ENCODE data around the gene ARHGEF6. TPM values are rescaled to one million over a fixed set of nuclear protein-coding genes. Genes with fewer than 3 reads are reported as not detected.
A peak's percentile ranks its signal among the peaks of the same experiment; 100 is the strongest.

Gene ARHGEF6
- total and polyA plus RNA-seq, 4 experiments from 2014 or later: 77.7 to 86.1 (median 82.4) TPM

DNA sequence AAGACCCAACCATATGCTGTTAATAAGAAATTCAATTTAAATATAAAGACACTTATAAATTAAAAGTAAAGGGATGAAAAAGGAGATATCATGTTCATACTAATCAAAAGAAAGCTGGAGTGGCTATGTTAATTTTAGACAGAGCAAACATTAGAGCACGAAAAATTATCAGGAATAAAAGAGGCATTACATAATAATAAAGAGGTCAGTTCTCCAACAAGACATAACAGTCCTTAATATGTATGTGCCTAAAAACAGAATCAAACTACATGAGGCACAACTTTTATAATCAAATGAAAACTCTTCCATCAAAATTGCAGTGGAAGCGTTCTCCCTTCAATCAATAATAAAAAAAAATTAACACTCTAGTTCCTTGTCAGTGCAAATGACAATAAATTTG, 62.6 kb downstream of the ARHGEF6 start:
- Histone ChIP-seq H3K27ac (ENCODE audit: low read depth, low read length) (no peak overlapping the region), H3K27me3 (ENCODE audit: insufficient read depth, low read length) (no peaks in the 10 kb centered on the region), H3K4me3 (ENCODE audit: low read length in 2 of 2) (no peak overlapping the region), H3K36me3 (ENCODE audit: insufficient read depth, low read length) (no peaks in the 10 kb centered on the region), H3K4me1 (ENCODE audit: insufficient read depth, low read length) (peaks cover 37% of the 10 kb centered on the region), H3K9me3 (ENCODE audit: control insufficient read depth in 1 of 2, low read length in 2 of 2) (no peaks in the 10 kb centered on the region)
- Mint-ChIP-seq H3K36me3 (peaks cover 23 to 27% of the 10 kb centered on the region in 2 donors), H3K4me3 (no peak overlapping the region), H3K9me3 (peaks cover 0 to 4% (median 0%) of the 10 kb centered on the region in 8 donors), H3K27me3 (no peaks in the 10 kb centered on the region), H3K27ac (no peak overlapping the region), H3K4me1 (peaks cover 27 to 51% (median 43%) of the 10 kb centered on the region in 4 donors)
- DNase-seq: no peak
- intact Hi-C loops (cut with micrococcal nuclease): no loop called here
- ChIA-PET POLR2A (ENCODE audit: partially characterized antibody) (no interaction called here), CTCF (ENCODE audit: partially characterized antibody) (interaction anchor here (0.7 kb wide), 1 partner anchor 23 kb away, joined by 3 read pairs; no protein-coding TSS in a partner anchor)

DNA sequence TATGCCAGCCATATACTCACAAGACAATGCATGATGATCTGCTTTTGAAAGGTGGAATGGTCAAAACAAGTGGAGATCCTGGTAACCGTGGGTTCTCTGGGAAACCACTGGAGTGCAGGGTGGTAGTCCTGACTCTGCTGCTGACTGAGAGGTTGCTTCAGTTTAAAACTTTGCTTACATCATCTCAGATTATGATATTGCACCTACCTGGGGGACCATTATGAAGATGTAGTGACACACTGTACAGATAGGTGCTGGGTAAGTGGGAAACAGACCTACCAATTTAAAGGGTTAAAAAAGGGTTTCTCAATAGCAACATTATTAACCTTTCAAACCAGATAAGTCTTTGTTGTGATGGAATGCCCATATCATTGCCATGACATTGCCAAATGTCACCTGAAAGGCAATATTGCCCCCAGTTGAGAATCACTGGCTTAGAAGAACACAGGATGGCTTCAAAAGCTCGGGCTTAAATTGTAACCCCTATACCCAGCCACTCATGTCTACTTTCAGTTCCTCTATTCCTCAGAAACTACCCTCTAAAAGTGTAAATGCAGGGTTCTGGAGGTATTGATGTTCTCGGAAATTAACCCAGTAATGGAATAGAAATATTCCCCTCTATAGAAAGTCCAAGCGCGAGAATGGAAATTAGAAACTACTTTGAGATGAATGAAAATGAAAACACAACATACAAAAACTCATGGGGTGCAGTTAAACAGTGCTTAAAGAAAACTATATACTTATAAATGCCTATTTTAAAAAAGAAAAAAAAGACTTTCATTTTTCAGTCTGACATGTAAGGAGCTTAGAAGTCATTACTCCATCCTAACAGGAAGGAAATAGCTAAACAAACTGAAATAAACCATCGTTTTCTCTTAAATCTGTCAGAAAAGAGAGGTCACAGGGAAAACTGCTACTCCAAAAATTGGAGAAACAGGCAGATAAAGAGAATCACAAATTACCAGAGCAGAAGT, 65.8 kb downstream of the ARHGEF6 start:
- CTCF ChIA-PET (ENCODE audit: partially characterized antibody): no interaction called here
- Histone ChIP-seq H3K9me3 (ENCODE audit: control insufficient read depth in 1 of 2, low read length in 2 of 2) (no peaks in the 10 kb centered on the region), H3K4me1 (ENCODE audit: insufficient read depth, low read length) (peaks cover 56% of the 10 kb centered on the region), H3K36me3 (ENCODE audit: insufficient read depth, low read length) (no peaks in the 10 kb centered on the region), H3K27ac (ENCODE audit: low read depth, low read length) (peak overlapping the region; percentile 49), H3K4me3 (ENCODE audit: low read length in 2 of 2) (peak overlapping the region in 1 of 2 donors; percentile 1), H3K27me3 (ENCODE audit: insufficient read depth, low read length) (no peaks in the 10 kb centered on the region)
- peak overlapping the region; percentile 45 to 81 (median 67) for H3K4me3 Mint-ChIP-seq
- H3K9me3 Mint-ChIP-seq: no peaks in the 10 kb centered on the region
- POLR2A ChIA-PET (ENCODE audit: partially characterized antibody): interaction anchor here (0.7 to 2.2 kb wide), 3 partner anchors 51 to 165 kb away, joined by 3 to 10 read pairs (median 4); partner anchors contain the start of gene RBMX
- intact Hi-C loops (cut with micrococcal nuclease): no loop called here
- H3K27ac Mint-ChIP-seq: peak overlapping the region; percentile 82 to 96 (median 89)
- H3K36me3 Mint-ChIP-seq: peaks cover 2 to 14% of the 10 kb centered on the region in 2 donors
- H3K4me1 Mint-ChIP-seq: peaks cover 38 to 69% (median 53%) of the 10 kb centered on the region in 4 donors
- no peak for DNase-seq
- no peaks in the 10 kb centered on the region for H3K27me3 Mint-ChIP-seq

DNA sequence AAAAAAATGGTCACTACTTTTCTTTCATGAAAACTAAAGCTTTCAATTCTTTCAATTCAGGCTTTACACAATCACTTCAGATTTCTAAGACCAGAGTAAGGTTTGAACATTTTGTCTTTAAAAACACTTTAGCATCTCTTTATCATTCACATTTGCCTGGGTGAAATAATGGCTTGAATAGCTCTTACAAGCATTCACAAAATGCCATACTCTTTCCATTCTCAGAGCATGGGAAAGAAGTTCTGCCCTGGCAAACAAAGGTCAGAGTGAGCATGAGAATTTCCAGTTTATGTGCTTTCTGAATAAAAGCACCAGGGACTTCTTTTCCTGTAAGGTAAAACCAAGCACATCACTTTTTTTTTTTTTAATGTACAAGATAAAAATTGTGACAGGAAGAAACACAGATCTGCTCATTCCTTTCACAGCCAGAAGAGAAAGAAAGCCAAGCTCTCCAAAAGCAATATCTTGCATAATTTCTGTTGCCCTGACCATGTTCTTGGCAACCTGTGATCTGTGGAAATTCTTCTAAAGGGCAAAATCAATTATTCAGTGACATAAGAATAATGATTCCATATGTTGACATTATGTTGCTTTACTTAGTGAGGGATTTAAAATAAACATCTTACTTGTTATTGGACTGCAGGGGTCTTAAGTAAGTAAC, 68.0 kb downstream of the ARHGEF6 start:
- H3K27ac ChIP-seq (ENCODE audit: low read depth, low read length): no peak overlapping the region
- H3K27me3 Mint-ChIP-seq: no peaks in the 10 kb centered on the region
- ChIA-PET POLR2A (ENCODE audit: partially characterized antibody) (interaction anchor here (0.7 to 0.8 kb wide), 2 partner anchors 167 to 168 kb away, joined by 3 to 4 read pairs; partner anchors contain the start of gene RBMX), CTCF (ENCODE audit: partially characterized antibody) (interaction anchor here (1.0 to 1.4 kb wide), 3 partner anchors 67 to 221 kb away, joined by 3 to 4 read pairs (median 4); no protein-coding TSS in a partner anchor)
- H3K4me3 Mint-ChIP-seq: peak overlapping the region in 3 of 8 donors; percentile 7 to 49 (median 31)
- DNase-seq: no peak
- H3K4me3 ChIP-seq (ENCODE audit: low read length in 2 of 2): no peak overlapping the region
- H3K4me1 Mint-ChIP-seq: peaks cover 37 to 68% (median 49%) of the 10 kb centered on the region in 4 donors
- H3K4me1 ChIP-seq (ENCODE audit: insufficient read depth, low read length): peaks cover 67% of the 10 kb centered on the region
- H3K36me3 Mint-ChIP-seq: peaks cover 4 to 22% of the 10 kb centered on the region in 2 donors
- intact Hi-C loops (cut with micrococcal nuclease): no loop called here
- no peaks in the 10 kb centered on the region for H3K9me3 Mint-ChIP-seq
- peak overlapping the region in 6 of 7 donors; percentile 15 to 87 (median 57) for H3K27ac Mint-ChIP-seq
- H3K9me3 ChIP-seq (ENCODE audit: control insufficient read depth in 1 of 2, low read length in 2 of 2): no peaks in the 10 kb centered on the region
- peaks cover 4% of the 10 kb centered on the region for H3K36me3 ChIP-seq (ENCODE audit: insufficient read depth, low read length)
- H3K27me3 ChIP-seq (ENCODE audit: insufficient read depth, low read length): no peaks in the 10 kb centered on the region

DNA sequence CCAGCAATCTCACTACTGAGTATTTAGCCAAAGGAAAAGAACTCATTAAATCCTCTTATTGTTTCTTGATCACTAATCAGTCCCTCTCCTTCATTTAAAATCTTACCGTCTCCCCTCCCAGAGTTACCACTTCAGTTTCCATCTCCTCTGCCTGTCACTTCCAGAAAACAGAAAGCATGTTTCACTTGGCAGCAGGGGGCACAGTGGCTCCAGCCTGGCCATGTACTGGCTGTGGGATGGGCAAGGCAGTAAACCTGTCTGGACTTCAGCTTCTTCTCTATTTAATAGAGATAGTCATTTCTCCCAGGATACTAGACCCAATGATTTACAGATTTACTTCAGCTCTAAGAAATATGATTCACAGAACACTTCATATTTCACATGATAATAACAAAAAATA, 69.6 kb downstream of the ARHGEF6 start:
- Mint-ChIP-seq H3K36me3 (peaks cover 10 to 33% of the 10 kb centered on the region in 2 donors), H3K27ac (peak overlapping the region; percentile 81 to 98 (median 92)), H3K4me1 (peaks cover 26 to 51% (median 36%) of the 10 kb centered on the region in 4 donors), H3K4me3 (peak overlapping the region in 3 of 8 donors; percentile 1 to 69 (median 3)), H3K27me3 (no peaks in the 10 kb centered on the region), H3K9me3 (no peaks in the 10 kb centered on the region)
- ChIA-PET CTCF (ENCODE audit: partially characterized antibody) (interaction anchor here (0.8 to 3.4 kb wide), 8 partner anchors 16 to 341 kb away, joined by 3 to 13 read pairs (median 3); no protein-coding TSS in a partner anchor), POLR2A (ENCODE audit: partially characterized antibody) (interaction anchor here (1.0 to 2.2 kb wide), 2 partner anchors 13 to 169 kb away, joined by 4 to 7 read pairs; partner anchors contain the start of gene RBMX)
- H3K4me1 ChIP-seq (ENCODE audit: insufficient read depth, low read length): peaks cover 56% of the 10 kb centered on the region
- peak overlapping the region; percentile 56 for H3K27ac ChIP-seq (ENCODE audit: low read depth, low read length)
- no peaks in the 10 kb centered on the region for H3K27me3 ChIP-seq (ENCODE audit: insufficient read depth, low read length)
- H3K4me3 ChIP-seq (ENCODE audit: low read length in 2 of 2): no peak overlapping the region
- DNase-seq: no peak
- H3K36me3 ChIP-seq (ENCODE audit: insufficient read depth, low read length): peaks cover 16% of the 10 kb centered on the region
- no peaks in the 10 kb centered on the region for H3K9me3 ChIP-seq (ENCODE audit: control insufficient read depth in 1 of 2, low read length in 2 of 2)
- intact Hi-C loops (cut with micrococcal nuclease): no loop called here

- peaks cover 49% of the 10 kb centered on the region for H3K4me1 ChIP-seq (ENCODE audit: insufficient read depth, low read length)
- Mint-ChIP-seq H3K27ac (peak overlapping the region; percentile 84 to 98 (median 92)), H3K27me3 (no peaks in the 10 kb centered on the region), H3K4me3 (peak overlapping the region in 6 of 8 donors; percentile 35 to 81 (median 62)), H3K36me3 (peaks cover 10 to 38% of the 10 kb centered on the region in 2 donors), H3K9me3 (no peaks in the 10 kb centered on the region), H3K4me1 (peaks cover 25 to 44% (median 32%) of the 10 kb centered on the region in 4 donors)
- CTCF ChIA-PET (ENCODE audit: partially characterized antibody): interaction anchor here (0.8 to 4.9 kb wide), 9 partner anchors 14 to 342 kb away, joined by 3 to 28 read pairs (median 3); no protein-coding TSS in a partner anchor
- peak in 3 of 5 donors; percentile 36 to 67 (median 49) for DNase-seq
- H3K27ac ChIP-seq (ENCODE audit: low read depth, low read length): peak overlapping the region; percentile 56
- intact Hi-C loops (cut with micrococcal nuclease): loop anchor here (1.0 kb wide), 1 partner anchor 215 kb away; no protein-coding TSS in a partner anchor
- no peak overlapping the region for H3K4me3 ChIP-seq (ENCODE audit: low read length in 2 of 2)
- no peaks in the 10 kb centered on the region for H3K27me3 ChIP-seq (ENCODE audit: insufficient read depth, low read length)
- no peaks in the 10 kb centered on the region for H3K9me3 ChIP-seq (ENCODE audit: control insufficient read depth in 1 of 2, low read length in 2 of 2)
- POLR2A ChIA-PET (ENCODE audit: partially characterized antibody): interaction anchor here (1.0 to 2.6 kb wide), 3 partner anchors 13 to 170 kb away, joined by 4 to 8 read pairs (median 7); partner anchors contain the start of gene RBMX
- H3K36me3 ChIP-seq (ENCODE audit: insufficient read depth, low read length): peaks cover 21% of the 10 kb centered on the region
Measured at GRCh38 chrX:136710325-136710951, 70.3 kb downstream of the ARHGEF6 start.

DNA sequence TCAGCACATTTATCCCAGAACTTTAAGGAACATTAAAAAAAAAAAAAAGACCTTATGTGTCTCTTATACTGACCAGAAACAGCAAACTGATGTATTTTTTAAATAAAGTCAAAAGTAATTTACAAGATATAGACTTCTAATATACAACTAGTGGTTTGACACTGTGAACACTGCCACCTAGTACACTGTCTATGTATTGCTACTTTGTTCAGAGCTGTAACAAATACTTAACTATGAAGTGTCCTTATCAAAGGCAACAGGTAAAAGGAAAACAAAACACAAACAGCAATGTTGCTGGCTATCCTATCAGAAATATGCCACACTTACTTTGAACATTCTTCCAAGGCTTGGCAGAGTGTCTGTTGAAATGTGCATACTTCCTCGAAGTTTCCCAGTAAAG, 72.4 kb downstream of the ARHGEF6 start:
- H3K4me3 Mint-ChIP-seq: no peak overlapping the region
- Histone ChIP-seq H3K4me3 (ENCODE audit: low read length in 2 of 2) (no peak overlapping the region), H3K27ac (ENCODE audit: low read depth, low read length) (peak overlapping the region; percentile 15), H3K9me3 (ENCODE audit: control insufficient read depth in 1 of 2, low read length in 2 of 2) (no peaks in the 10 kb centered on the region), H3K36me3 (ENCODE audit: insufficient read depth, low read length) (peaks cover 22% of the 10 kb centered on the region), H3K4me1 (ENCODE audit: insufficient read depth, low read length) (peaks cover 33% of the 10 kb centered on the region), H3K27me3 (ENCODE audit: insufficient read depth, low read length) (no peaks in the 10 kb centered on the region)
- peak in 2 of 5 donors; percentile 29 to 35 for DNase-seq
- H3K27ac Mint-ChIP-seq: peak overlapping the region in 5 of 7 donors; percentile 36 to 88 (median 70)
- no peaks in the 10 kb centered on the region for H3K9me3 Mint-ChIP-seq
- ChIA-PET POLR2A (ENCODE audit: partially characterized antibody) (interaction anchor here (1.1 to 2.6 kb wide), 3 partner anchors 47 to 172 kb away, joined by 3 to 8 read pairs (median 3); partner anchors contain the start of gene RBMX), CTCF (ENCODE audit: partially characterized antibody) (interaction anchor here (0.6 to 4.9 kb wide), 13 partner anchors 9 to 221 kb away, joined by 3 to 28 read pairs (median 3); partner anchors contain the start of gene RBMX)
- no peaks in the 10 kb centered on the region for H3K27me3 Mint-ChIP-seq
- intact Hi-C loops (cut with micrococcal nuclease): no loop called here
- H3K36me3 Mint-ChIP-seq: peaks cover 22 to 47% of the 10 kb centered on the region in 2 donors
- peaks cover 16 to 27% (median 19%) of the 10 kb centered on the region in 4 donors for H3K4me1 Mint-ChIP-seq
